NCI-H2081 treated with DMSO at 0.1 percent for 48 hours (cell line): ENCODE measurements around the gene SCUBE1.
"Not testable (repeated sequence)": the region's sequence is repeated elsewhere in the genome, so short reads cannot be mapped to it uniquely, and the experiment has no call there.

Experiments
- DNase-seq: peaks from one replicate; lab custom pipeline; 2025; lab: John Stamatoyannopoulos, UW

Gene SCUBE1

GRCh38 chr22:43356881-43357280 lies 13.7 kb upstream of the SCUBE1 start:
- no peak for DNase-seq

- DNase-seq = not testable (repeated sequence)
These were observed 12.5 kb upstream of the SCUBE1 start for GRCh38 chr22:43355688-43356087.

GRCh38 chr22:43351966-43352345 lies 8.8 kb upstream of the SCUBE1 start:
- DNase-seq = no peak

- no peak for DNase-seq
These were observed 6.5 kb upstream of the SCUBE1 start for GRCh38 chr22:43349636-43350035.

- no peak for DNase-seq
These were observed 3.4 kb upstream of the SCUBE1 start for GRCh38 chr22:43346521-43346929.

GRCh38 chr22:43345761-43346301 lies 2.7 kb upstream of the SCUBE1 start:
- DNase-seq = no peak

GRCh38 chr22:43345356-43345755 lies 2.2 kb upstream of the SCUBE1 start:
- DNase-seq = no peak

- no peak for DNase-seq
These were observed 1.3 kb upstream of the SCUBE1 start for GRCh38 chr22:43344520-43344787.

- DNase-seq = no peak
These were observed 723 bp upstream of the SCUBE1 start for GRCh38 chr22:43343670-43344519.

- DNase-seq = no peak
These were observed 568 bp downstream of the SCUBE1 start for GRCh38 chr22:43342347-43343261.

- DNase-seq = no peak
These were observed 1.6 kb downstream of the SCUBE1 start for GRCh38 chr22:43341565-43341964.

GRCh38 chr22:43338766-43339345 lies 4.3 kb downstream of the SCUBE1 start:
- DNase-seq = no peak

GRCh38 chr22:43337946-43338345 lies 5.2 kb downstream of the SCUBE1 start:
- DNase-seq = no peak

- no peak for DNase-seq
These were observed 5.8 kb downstream of the SCUBE1 start for GRCh38 chr22:43337385-43337784.

- DNase-seq = no peak
These were observed 8.8 kb downstream of the SCUBE1 start for GRCh38 chr22:43334378-43334777.

- no peak for DNase-seq
These were observed 9.2 kb downstream of the SCUBE1 start for GRCh38 chr22:43333978-43334377.

- no peak for DNase-seq
These were observed 10.0 kb downstream of the SCUBE1 start for GRCh38 chr22:43333156-43333555.

- no peak for DNase-seq
These were observed 11.5 kb downstream of the SCUBE1 start for GRCh38 chr22:43331698-43332097.

- DNase-seq = no peak
These were observed 12.1 kb downstream of the SCUBE1 start for GRCh38 chr22:43331069-43331451.

GRCh38 chr22:43330178-43331068 lies 12.7 kb downstream of the SCUBE1 start:
- no peak for DNase-seq

GRCh38 chr22:43329061-43329460 lies 14.1 kb downstream of the SCUBE1 start:
- no peak for DNase-seq

GRCh38 chr22:43327157-43327438 lies 16.1 kb downstream of the SCUBE1 start:
- DNase-seq = no peak
